Astrocyte of the spinal cord (primary cell): Measurements from ENCODE around the gene SLC1A2.

Experiments used
- DNase-seq: peaks from one replicate; pipeline ENCODE4 v3.0.0; 2011; ENCODE audit warnings: low read depth, low spot score
- H3K4me3 ChIP-seq: 2 replicates; pipeline ENCODE4 v1.5.1; 2011; ENCODE audit warnings: low read depth, mild to moderate bottlenecking, low read length, moderate library complexity
- CTCF ChIP-seq: IDR thresholded peaks from 2 replicates; pipeline ENCODE4 v1.5.1; 2012; ENCODE audit warnings: low read depth, mild to moderate bottlenecking, low read length, inconsistent platforms
- in situ Hi-C: cut with HindIII; loops from 2 replicates; pipeline ENCODE4 v1.10.0; 2017; ENCODE audit warnings: low sequenced_read_pairs

The SLC1A2 gene

DNA sequence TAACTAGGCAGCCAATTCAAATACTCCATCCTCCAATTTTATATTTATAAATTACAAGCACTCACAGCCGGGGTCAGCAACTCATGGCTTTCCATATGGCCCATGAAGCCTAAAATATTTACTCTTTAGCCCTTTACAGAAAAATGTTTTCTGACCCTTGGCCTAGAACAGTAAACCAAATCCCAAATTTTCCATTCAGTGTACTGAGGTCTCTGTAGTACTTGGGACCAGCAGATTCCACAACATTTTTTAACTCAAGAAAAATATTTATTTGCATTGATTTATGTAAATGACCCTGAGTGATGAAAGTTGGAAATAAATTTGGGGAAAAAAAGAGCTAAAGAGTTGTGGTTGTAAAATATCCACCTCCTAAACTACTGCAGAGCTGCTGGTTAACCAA, 82.6 kb downstream of the SLC1A2 start:
- no peak for TF ChIP-seq CTCF
- DNase-seq: no peak
- in situ Hi-C loops: no loop called here
- H3K4me3 ChIP-seq: no peak overlapping the region

GRCh38 chr11:35335226-35335625, 84.1 kb downstream of the SLC1A2 start:
- no peak for DNase-seq
- no peak for TF ChIP-seq CTCF
- in situ Hi-C loops: no loop called here
- no peak overlapping the region for H3K4me3 ChIP-seq

DNA sequence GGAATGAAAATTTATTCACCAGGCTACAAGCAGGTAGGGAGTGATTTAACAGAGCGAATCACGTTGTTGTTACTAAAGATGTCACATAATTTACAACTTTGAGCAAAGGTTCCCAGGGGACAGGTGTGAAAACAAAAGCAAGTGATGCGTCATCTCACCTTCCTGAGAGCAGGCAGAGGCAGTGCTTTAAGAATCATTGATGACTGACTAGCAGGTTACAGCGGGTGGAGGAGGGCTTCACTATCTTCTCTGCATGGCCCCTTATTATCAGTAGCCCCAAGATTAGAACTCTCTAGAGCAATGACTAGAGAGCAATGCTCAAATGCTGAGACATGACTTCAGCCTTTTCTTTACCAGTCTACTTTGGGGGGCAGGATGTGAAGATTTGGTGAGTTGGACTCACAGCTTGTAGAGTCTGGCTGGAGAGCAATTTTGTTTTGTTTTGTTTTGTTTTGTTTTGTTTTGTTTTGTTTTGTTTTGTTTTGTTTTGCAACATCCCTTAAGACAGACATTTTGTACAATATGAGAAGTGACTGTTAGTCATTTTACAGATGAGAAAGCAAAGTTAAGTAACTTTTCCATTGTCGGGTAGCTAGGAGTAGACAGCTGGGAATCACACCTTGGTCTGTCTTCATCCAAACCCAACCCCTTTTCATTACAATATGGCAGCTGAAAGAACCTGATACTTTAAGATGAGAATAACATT, 84.8 kb downstream of the SLC1A2 start:
- DNase-seq: no peak
- in situ Hi-C loops: no loop called here
- no peak for TF ChIP-seq CTCF
- no peak overlapping the region for H3K4me3 ChIP-seq

GRCh38 chr11:35332524-35332923, 86.8 kb downstream of the SLC1A2 start:
- no peak overlapping the region for H3K4me3 ChIP-seq
- no peak for TF ChIP-seq CTCF
- DNase-seq: no peak
- in situ Hi-C loops: no loop called here

DNA sequence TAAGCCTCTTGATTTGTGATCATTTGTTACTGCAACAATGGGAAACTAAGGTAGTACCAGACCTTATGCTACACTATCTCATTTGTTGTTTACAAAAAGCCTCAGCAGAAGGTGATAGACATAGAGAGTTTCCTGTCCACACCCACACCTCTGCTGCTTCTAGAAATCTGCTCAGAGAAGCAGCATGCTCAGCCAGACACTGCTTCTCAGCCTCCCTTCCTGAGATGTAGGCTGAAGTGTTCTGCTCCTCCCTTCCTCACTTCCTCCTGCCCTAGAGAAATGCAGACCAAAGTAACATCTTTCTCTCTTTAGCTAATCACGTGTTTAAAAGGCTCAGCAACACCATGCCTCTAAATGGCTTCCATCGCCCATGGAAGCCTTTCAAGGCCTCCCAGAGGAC, 88.4 kb downstream of the SLC1A2 start:
- H3K4me3 ChIP-seq: no peak overlapping the region
- no peak for TF ChIP-seq CTCF
- in situ Hi-C loops: no loop called here
- no peak for DNase-seq

DNA sequence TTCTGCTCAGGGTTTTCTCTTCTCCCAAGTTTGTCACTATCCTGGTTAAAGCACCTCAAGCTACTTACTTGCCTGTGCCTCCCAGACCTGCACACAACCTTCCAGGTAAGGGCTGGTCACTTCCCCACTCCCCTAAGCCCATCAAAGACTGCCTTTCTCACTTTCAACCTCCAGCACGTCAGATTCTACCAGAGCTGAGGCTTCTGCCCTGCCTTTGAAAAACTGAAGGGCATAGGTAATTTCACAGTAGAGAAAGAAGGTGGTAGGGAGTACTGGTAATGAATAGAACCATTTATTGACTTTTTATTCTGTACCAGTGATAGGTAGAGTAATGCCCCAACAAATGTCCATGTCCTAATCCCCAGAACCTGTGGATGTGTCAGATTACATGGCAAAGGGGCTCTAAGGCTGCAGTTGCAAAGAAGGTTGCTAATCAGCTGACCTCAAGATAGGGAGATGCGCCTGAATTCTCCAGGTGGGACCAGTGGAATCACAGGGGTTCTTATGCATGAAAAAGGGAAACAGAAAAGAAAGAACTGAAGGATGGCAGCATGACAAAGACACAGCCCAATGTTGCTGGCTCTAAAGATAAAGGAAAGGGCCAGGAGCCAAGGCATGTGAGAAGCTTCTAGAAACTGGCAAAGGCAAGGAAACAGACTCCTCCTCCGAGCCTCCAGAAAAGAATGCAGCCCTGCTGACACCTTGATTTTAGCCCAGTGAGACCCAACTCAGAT, 89.0 kb downstream of the SLC1A2 start:
- DNase-seq: no peak
- TF ChIP-seq CTCF: no peak
- in situ Hi-C loops: no loop called here
- no peak overlapping the region for H3K4me3 ChIP-seq
